ENCODE measurements around the gene TMEM184B.
A peak's percentile ranks its signal among the peaks of the same experiment; 100 is the strongest.
"Not testable (repeated sequence)": the region's sequence is repeated elsewhere in the genome, so short reads cannot be mapped to it uniquely, and the experiment has no call there.

Gene TMEM184B

DNA sequence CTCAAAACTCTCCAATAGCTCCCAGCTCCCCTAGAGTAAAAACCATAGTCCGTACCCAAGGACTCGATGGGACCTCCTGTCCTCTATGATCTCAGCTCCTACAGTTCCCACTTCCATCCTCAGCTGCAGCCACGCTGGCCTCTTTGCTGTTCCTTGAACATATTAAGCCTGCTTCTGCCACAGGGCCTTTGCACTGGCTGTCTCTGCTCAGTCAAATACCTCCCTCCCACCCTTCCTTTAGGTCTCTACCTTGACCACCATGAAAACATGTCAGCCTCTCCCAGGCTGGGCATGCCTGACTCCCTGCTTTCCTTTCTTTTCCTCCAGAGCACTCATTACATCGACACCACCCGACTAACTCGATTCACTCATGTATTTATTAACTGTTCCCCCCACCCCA, 24.5 kb downstream of the TMEM184B start:
- DNase-seq (ENCODE audit: low spot score): no peak

DNA sequence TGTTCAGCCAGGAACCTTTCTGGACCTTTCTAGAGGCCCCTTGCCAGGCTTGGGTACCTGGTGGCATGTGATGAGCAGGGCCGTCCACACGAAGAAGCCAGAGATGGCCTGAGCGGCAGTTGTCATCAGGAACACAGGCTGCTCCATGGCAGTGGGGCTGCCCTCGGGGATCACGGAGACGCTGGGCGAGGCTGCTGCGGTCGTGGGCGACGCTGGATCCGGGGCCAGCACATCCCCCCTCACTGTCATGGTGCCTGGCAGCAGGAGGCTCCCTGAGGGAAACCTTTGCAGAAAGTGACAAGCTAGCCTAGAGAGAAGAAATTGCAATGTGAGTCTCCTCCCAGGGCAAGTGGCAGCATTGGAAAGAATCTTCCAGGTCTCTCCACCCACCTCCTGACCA, 25.1 kb downstream of the TMEM184B start:
- DNase-seq (ENCODE audit: low spot score): no peak

DNA sequence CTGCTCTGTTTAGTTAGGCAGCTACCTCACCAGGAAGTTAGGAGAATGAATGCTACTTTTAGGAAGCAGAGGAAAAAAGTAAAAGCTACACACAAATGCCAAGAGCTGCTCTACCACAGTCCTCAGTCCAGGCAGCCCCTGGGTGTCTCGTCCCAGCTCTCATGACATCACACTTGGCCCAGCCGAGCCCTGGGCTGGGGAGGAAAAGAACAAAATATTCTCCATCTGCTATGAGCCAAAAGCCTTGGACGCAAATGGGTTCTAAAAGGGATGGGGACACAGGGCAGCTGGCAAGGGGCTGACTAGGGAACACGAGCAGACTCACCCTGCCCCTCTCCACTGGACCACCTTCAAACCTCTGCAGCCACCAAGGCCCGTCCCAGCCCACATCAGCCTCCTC, 26.1 kb downstream of the TMEM184B start:
- DNase-seq (ENCODE audit: low spot score): no peak

- DNase-seq (ENCODE audit: low spot score): no peak
Measured at GRCh38 chr22:38246046-38246658, 26.7 kb downstream of the TMEM184B start.

DNA sequence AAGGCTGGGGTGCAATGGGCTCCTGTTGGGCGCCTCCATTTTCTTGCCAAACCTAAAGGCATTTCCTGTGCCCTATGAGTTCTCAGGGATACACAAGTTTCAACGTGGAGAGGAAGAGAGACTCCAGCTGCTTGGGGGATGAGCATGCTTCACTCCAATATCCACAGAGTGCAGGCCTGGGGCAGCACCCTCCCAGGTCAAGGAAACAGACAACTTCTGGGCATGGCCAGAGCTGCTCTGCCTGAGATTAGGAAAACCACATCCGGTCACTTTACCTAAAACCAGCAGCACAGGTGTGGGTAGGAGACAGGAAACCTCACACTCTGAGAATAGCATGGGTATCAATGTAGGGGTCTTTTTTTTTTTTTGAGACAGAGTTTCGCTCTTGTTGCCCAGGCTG, 28.7 kb downstream of the TMEM184B start:
- DNase-seq (ENCODE audit: low spot score): no peak

DNA sequence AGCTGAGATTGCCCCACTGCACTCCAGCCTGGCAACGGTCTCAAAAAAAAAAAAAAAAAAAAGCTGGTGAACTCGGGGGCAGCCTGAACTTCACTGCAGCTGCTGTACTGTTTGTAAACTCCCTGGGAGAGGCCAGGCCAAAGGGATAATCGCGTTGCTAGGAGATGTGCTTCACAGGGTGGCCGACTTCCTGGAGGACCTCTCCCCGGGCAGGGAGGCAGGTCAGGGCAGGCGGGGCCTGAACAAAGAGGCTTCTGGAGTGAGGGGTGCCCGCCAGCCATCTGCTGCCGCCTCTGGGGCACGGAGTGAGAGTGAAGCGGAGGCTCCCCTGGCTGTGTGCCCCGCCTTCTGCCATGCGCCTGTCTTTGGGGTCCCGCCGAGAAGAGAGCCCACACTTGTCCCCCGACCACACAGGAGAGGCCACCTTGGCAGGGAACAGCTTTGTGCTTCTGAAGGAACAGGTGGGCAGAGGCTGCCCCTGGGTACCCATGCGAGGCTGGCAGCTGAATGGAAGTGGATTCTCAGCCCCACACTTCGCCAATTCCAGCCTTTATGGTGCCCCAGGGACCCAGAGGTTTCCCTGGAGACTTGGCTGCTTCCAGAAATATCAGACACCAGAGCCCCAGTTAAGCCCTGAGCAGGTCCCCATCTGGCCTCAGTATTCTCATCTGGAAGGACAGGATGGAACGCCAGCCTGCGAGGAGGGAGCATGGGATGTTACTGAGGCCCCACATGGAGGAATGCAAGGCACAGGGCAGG, 29.6 kb downstream of the TMEM184B start:
- DNase-seq (ENCODE audit: low spot score): no peak

DNA sequence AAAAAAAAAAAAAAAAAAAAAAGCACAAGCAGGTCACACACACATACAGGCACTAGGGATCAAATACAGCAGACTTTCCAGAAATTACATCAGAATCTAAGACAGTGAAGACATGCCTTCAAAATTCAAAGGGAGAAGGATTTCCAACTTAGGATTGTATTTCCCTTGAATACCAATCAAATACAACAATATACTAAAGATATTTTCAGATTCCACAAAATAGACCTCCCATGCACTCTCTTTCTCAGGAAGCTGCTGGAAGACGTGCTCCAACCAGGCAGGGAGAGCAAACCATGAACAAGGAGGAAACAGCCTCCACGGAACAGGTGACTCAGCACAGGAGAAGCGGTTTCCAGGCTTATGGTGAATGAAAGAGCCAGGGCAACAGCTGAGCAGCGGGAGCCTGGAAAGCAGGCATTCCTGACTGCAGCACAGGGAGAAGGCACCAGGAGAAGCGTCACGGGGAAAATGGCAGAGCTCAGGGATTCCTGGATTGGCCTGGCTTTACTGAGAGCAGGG, 32.0 kb downstream of the TMEM184B start:
- no peak for DNase-seq (ENCODE audit: low spot score)

GRCh38 chr22:38239101-38239761, 33.6 kb downstream of the TMEM184B start:
- DNase-seq (ENCODE audit: low spot score): no peak

DNA sequence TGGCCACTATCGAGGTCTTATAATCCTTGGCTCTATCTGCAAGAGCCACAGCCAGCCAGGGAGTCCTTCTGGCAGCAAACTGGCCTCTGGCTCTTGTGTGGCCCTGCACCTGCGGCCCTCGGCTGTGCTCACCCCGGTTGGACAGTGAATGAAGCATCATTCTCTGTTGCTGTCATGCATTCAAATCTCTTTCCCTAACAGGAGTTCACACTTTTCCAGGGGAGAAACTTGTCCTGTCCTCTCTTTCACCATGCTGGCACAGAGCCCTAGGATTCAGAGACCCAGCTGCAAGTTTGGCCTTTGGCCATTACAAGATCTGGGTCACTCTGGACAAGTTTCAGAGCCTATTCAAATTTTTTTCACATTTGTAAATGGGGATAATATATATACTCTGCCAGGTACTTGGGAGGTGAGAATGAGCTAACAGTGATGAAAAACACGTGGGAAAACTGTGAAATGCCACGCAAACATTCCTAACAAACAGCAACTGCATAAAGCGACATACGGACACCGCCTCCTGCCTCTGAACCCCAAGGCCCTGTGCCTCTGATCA, 34.2 kb downstream of the TMEM184B start:
- no peak for DNase-seq (ENCODE audit: low spot score)

GRCh38 chr22:38236786-38237185, 36.0 kb downstream of the TMEM184B start:
- DNase-seq (ENCODE audit: low spot score): no peak

- no peak for DNase-seq (ENCODE audit: low spot score)
Measured at GRCh38 chr22:38235240-38235850, 37.5 kb downstream of the TMEM184B start.

GRCh38 chr22:38233856-38234255, 39.0 kb downstream of the TMEM184B start:
- not testable (repeated sequence) for DNase-seq (ENCODE audit: low spot score)

- DNase-seq (ENCODE audit: low spot score): no peak
Measured at GRCh38 chr22:38233427-38233826, 39.4 kb downstream of the TMEM184B start.

DNA sequence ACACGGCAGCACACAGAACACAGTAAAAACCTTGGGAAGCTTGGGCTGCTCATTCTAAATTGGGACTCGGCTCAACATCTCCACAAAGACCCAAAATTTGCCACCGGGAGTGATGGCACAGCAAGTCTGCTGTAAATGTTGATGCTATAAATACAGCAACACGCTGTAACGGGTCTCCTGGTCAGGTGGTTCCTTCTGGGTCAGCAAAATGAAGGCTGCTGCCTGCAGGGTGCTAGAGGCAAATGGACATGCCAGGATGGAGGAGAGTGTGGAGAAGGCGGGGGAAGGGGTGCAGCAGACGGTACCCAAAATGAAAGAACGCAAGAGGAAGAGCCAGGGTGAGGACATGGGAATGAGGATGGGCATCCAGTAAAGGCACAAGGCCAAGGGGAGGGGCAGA, 40.6 kb downstream of the TMEM184B start:
- DNase-seq (ENCODE audit: low spot score): no peak

- no peak for DNase-seq (ENCODE audit: low spot score)
Measured at GRCh38 chr22:38230916-38231315, 41.9 kb downstream of the TMEM184B start.

- DNase-seq (ENCODE audit: low spot score): peak; percentile 62
Measured at GRCh38 chr22:38230108-38230825, 42.5 kb downstream of the TMEM184B start.

DNA sequence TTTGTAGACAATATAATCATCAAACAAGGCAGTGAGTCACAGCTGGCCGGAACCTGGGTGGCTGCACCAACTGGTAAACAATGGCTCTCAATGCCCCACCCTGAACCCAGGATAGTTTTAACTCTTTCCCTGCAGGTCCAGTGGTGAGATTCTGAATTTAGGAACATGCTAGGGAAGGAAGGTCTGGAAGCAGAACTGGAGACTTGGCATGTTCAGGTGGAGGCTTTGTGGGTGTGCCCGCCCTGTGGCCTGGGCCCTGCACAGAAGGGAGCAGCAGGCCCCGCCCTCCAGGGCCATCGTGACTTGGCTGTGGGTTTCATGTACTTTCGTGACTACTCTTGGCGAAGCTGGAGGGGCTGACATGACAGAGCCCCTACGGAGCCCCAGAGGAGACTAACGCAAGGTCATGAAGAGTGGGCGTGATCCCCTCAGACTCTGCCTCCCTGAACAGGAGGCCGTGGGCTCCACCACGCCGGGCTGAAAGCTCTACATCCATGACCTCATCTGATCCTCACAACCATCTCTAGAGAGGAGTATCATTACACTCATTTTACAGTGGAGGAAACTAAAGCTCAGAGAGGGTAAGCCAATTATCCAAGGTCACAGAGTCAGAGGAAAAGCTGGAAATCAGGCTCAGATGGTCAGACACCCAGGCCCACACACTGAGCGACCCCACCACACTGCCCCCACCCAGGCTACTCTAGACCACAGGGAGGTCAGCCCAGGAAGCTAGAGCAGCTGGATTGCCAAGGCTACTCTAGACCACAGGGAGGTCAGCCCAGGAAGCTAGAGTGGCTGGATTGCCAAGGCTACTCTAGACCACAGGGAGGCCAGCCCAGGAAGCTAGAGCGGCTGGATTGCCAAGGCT, 43.7 kb downstream of the TMEM184B start:
- DNase-seq (ENCODE audit: low spot score): peak; percentile 43

GRCh38 chr22:38228326-38228872, 44.4 kb downstream of the TMEM184B start:
- DNase-seq (ENCODE audit: low spot score): no peak

- DNase-seq (ENCODE audit: low spot score): no peak
Measured at GRCh38 chr22:38226853-38227649, 45.8 kb downstream of the TMEM184B start.

Measured in hematopoietic multipotent progenitor cell treated with erythropoietin and hydrocortisone succinate and interleukin-3 and kit ligand, for 15 days (in vitro differentiated cells).